Measurements from ENCODE around the gene KIAA0825. TPM values are rescaled to one million over a fixed set of nuclear protein-coding genes. Genes with fewer than 3 reads are reported as not detected.

KIAA0825 gene
- total and polyA plus RNA-seq, 2 donors (not counting 1 experiment from before 2014, with no cell fraction given), result 1.7 to 3.6 TPM

- Histone ChIP-seq H3K9ac (ENCODE audit: insufficient read depth, low read length) (no peak overlapping the region), H3K4me1 (ENCODE audit: control insufficient read depth, extremely low read depth, insufficient read depth, low read length) (no peaks in the 10 kb centered on the region), H3K4me2 (ENCODE audit: extremely low read depth, insufficient read depth, low read length) (no peak overlapping the region), H3K4me3 (replicated peaks in 1 of 4; ENCODE audit: control extremely low read depth in 1 of 4, insufficient read depth in 1 of 4, low read depth in 3 of 4, low read length in 4 of 4) (no peak overlapping the region), H4K20me1 (ENCODE audit: control insufficient read depth, extremely low read depth, insufficient read depth, low read length) (no peaks in the 10 kb centered on the region), H3K9me3 (ENCODE audit: control insufficient read depth, insufficient read depth, low read depth, low read length) (no peaks in the 10 kb centered on the region), H3K79me2 (ENCODE audit: control insufficient read depth, insufficient read depth, low read length) (no peaks in the 10 kb centered on the region), H2AFZ (ENCODE audit: low read length) (no peak overlapping the region), H3K36me3 (ENCODE audit: control insufficient read depth, insufficient read depth, low read length) (no peaks in the 10 kb centered on the region), H3K27ac (ENCODE audit: insufficient read depth, low read length) (no peak overlapping the region), H3K27me3 (ENCODE audit: control insufficient read depth, insufficient read depth, low read length) (no peaks in the 10 kb centered on the region)
- DNase-seq (ENCODE audit: low read depth in 2 of 2), result no peak
- no peak for TF ChIP-seq EZH2 (IDR thresholded peaks at IDR 0.05; ENCODE audit: low read length, missing control alignments)
- TF ChIP-seq, protein P1, sequence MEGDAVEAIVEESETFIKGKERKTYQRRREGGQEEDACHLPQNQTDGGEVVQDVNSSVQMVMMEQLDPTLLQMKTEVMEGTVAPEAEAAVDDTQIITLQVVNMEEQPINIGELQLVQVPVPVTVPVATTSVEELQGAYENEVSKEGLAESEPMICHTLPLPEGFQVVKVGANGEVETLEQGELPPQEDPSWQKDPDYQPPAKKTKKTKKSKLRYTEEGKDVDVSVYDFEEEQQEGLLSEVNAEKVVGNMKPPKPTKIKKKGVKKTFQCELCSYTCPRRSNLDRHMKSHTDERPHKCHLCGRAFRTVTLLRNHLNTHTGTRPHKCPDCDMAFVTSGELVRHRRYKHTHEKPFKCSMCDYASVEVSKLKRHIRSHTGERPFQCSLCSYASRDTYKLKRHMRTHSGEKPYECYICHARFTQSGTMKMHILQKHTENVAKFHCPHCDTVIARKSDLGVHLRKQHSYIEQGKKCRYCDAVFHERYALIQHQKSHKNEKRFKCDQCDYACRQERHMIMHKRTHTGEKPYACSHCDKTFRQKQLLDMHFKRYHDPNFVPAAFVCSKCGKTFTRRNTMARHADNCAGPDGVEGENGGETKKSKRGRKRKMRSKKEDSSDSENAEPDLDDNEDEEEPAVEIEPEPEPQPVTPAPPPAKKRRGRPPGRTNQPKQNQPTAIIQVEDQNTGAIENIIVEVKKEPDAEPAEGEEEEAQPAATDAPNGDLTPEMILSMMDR (conservative IDR thresholded peaks at IDR 0.05 in 1 of 2, IDR thresholded peaks at IDR 0.05 in 1 of 2; ENCODE audit: low read depth in 1 of 2, low read length in 2 of 2), result no peak
These were observed 114.7 kb downstream of the KIAA0825 start for GRCh38 chr5:94503677-94504076.

DNA sequence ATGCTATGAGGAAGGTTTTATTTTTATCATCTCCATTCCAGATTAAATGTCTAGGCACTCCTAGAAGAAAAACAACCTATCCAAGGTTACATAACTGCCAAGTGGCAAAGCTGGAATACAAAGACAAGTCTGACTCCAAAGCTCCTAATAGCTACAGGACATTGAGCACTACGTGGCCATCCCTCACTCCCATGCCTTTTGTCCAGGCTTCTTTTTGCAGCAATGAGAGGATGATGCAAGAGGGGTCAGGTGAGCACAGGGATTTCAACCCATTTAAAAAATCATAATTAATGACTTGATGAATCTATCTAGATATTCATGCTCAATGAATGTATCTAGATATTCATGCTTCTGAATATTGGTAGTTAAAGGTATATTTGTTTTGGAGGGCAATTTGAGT, 117.0 kb downstream of the KIAA0825 start:
- TF ChIP-seq EZH2 (IDR thresholded peaks at IDR 0.05; ENCODE audit: low read length, missing control alignments), result no peak
- TF ChIP-seq, protein P1 (conservative IDR thresholded peaks at IDR 0.05 in 1 of 2, IDR thresholded peaks at IDR 0.05 in 1 of 2; ENCODE audit: low read depth in 1 of 2, low read length in 2 of 2), result no peak
- Histone ChIP-seq H3K4me2 (ENCODE audit: extremely low read depth, insufficient read depth, low read length) (no peak overlapping the region), H3K4me3 (replicated peaks in 1 of 4; ENCODE audit: control extremely low read depth in 1 of 4, insufficient read depth in 1 of 4, low read depth in 3 of 4, low read length in 4 of 4) (no peak overlapping the region), H3K79me2 (ENCODE audit: control insufficient read depth, insufficient read depth, low read length) (no peaks in the 10 kb centered on the region), H3K27ac (ENCODE audit: insufficient read depth, low read length) (no peak overlapping the region), H2AFZ (ENCODE audit: low read length) (no peak overlapping the region), H3K4me1 (ENCODE audit: control insufficient read depth, extremely low read depth, insufficient read depth, low read length) (no peaks in the 10 kb centered on the region), H3K27me3 (ENCODE audit: control insufficient read depth, insufficient read depth, low read length) (no peaks in the 10 kb centered on the region), H4K20me1 (ENCODE audit: control insufficient read depth, extremely low read depth, insufficient read depth, low read length) (no peaks in the 10 kb centered on the region), H3K9me3 (ENCODE audit: control insufficient read depth, insufficient read depth, low read depth, low read length) (no peaks in the 10 kb centered on the region), H3K36me3 (ENCODE audit: control insufficient read depth, insufficient read depth, low read length) (no peaks in the 10 kb centered on the region), H3K9ac (ENCODE audit: insufficient read depth, low read length) (no peak overlapping the region)
- no peak for DNase-seq (ENCODE audit: low read depth in 2 of 2)

GRCh38 chr5:94499806-94500205, 118.6 kb downstream of the KIAA0825 start:
- no peak for TF ChIP-seq EZH2 (IDR thresholded peaks at IDR 0.05; ENCODE audit: low read length, missing control alignments)
- TF ChIP-seq, protein P1 (conservative IDR thresholded peaks at IDR 0.05 in 1 of 2, IDR thresholded peaks at IDR 0.05 in 1 of 2; ENCODE audit: low read depth in 1 of 2, low read length in 2 of 2), result no peak
- Histone ChIP-seq H3K9ac (ENCODE audit: insufficient read depth, low read length) (no peak overlapping the region), H3K27ac (ENCODE audit: insufficient read depth, low read length) (no peak overlapping the region), H3K4me1 (ENCODE audit: control insufficient read depth, extremely low read depth, insufficient read depth, low read length) (no peaks in the 10 kb centered on the region), H3K79me2 (ENCODE audit: control insufficient read depth, insufficient read depth, low read length) (no peaks in the 10 kb centered on the region), H3K9me3 (ENCODE audit: control insufficient read depth, insufficient read depth, low read depth, low read length) (no peaks in the 10 kb centered on the region), H3K4me2 (ENCODE audit: extremely low read depth, insufficient read depth, low read length) (no peak overlapping the region), H3K4me3 (replicated peaks in 1 of 4; ENCODE audit: control extremely low read depth in 1 of 4, insufficient read depth in 1 of 4, low read depth in 3 of 4, low read length in 4 of 4) (no peak overlapping the region), H2AFZ (ENCODE audit: low read length) (no peak overlapping the region), H3K27me3 (ENCODE audit: control insufficient read depth, insufficient read depth, low read length) (no peaks in the 10 kb centered on the region), H3K36me3 (ENCODE audit: control insufficient read depth, insufficient read depth, low read length) (no peaks in the 10 kb centered on the region), H4K20me1 (ENCODE audit: control insufficient read depth, extremely low read depth, insufficient read depth, low read length) (no peaks in the 10 kb centered on the region)
- DNase-seq (ENCODE audit: low read depth in 2 of 2), result no peak

Data from fibroblast of lung (primary cell).